Calu3 (cell line): ENCODE data around the gene TSC2. TPM values are rescaled to one million over a fixed set of nuclear protein-coding genes. Genes with fewer than 3 reads are reported as not detected.

Source experiments
- microRNA-seq: library from miRNA; unstranded; fragments of <30 nt; microRNA quantifications from one replicate; pipeline ENCODE4 v1.2.0, GENCODE V29; 2022
- total RNA-seq: library from RNA; stranded (reverse); gene quantifications from 2 replicates; pipeline ENCODE4 v1.2.3, GENCODE V29; 2022

TSC2 gene
- total RNA-seq, 1 experiment from 2014 or later, result 170 TPM

Small RNAs within 50 kb of the gene (microRNA-seq; reads per million reads assigned to microRNA genes)
- gene MIR1225 (1.1 reads per million), gene MIR3180-5 (not detected), gene MIR4516 (not detected), gene MIR6511B1 (not detected)

Other genes starting within 250 kb of the TSC2 start
- 48.0 and 48.2 TPM in 2 replicates for gene HAGH, start 221.2 kb upstream of the TSC2 start, total RNA-seq
- 33.1 and 43.3 TPM in 2 replicates for gene FAHD1, start 220.8 kb upstream of the TSC2 start, total RNA-seq
- not detected in 2 replicates for gene MEIOB, start 175.8 kb upstream of the TSC2 start, total RNA-seq
- 0.29 TPM in 1 of 2 replicates, not detected in the other for gene HS3ST6, start 129.6 kb upstream of the TSC2 start, total RNA-seq
- 20.3 and 27.1 TPM in 2 replicates for gene MSRB1, start 104.8 kb upstream of the TSC2 start, total RNA-seq
- gene RPL3L, start 93.3 kb upstream of the TSC2 start, total RNA-seq, result not detected in 2 replicates
- gene NDUFB10, start 88.4 kb upstream of the TSC2 start, total RNA-seq, result 148 and 153 TPM in 2 replicates
- gene RPS2, start 83.2 kb upstream of the TSC2 start, total RNA-seq, result 2,674 and 2,950 TPM in 2 replicates
- not detected in 2 replicates for gene RNF151, start 81.1 kb upstream of the TSC2 start, total RNA-seq
- gene TBL3, start 75.9 kb upstream of the TSC2 start, total RNA-seq, result 62.0 and 71.1 TPM in 2 replicates
- 10.1 and 11.8 TPM in 2 replicates for gene NOXO1, start 66.5 kb upstream of the TSC2 start, total RNA-seq
- 40.8 and 43.5 TPM in 2 replicates for gene GFER, start 63.8 kb upstream of the TSC2 start, total RNA-seq
- 3.6 and 3.8 TPM in 2 replicates for gene SYNGR3, start 58.0 kb upstream of the TSC2 start, total RNA-seq
- gene ZNF598, start 38.2 kb upstream of the TSC2 start, total RNA-seq, result 72.4 and 73.1 TPM in 2 replicates
- 1.5 and 4.2 TPM in 2 replicates for gene NPW, start 28.2 kb upstream of the TSC2 start, total RNA-seq
- 15.7 and 22.0 TPM in 2 replicates for gene NHERF2, start 21.1 kb upstream of the TSC2 start, total RNA-seq
- gene NTHL1, start 151 bp upstream of the TSC2 start, total RNA-seq, result 32.8 and 33.8 TPM in 2 replicates
- gene PKD1, start 87.9 kb downstream of the TSC2 start, total RNA-seq, result 82.0 and 86.0 TPM in 2 replicates
- gene RAB26, start 100.6 kb downstream of the TSC2 start, total RNA-seq, result 10.8 and 12.3 TPM in 2 replicates
- 118 and 127 TPM in 2 replicates for gene TRAF7, start 107.8 kb downstream of the TSC2 start, total RNA-seq
- 1.4 and 2.6 TPM in 2 replicates for gene CASKIN1, start 148.6 kb downstream of the TSC2 start, total RNA-seq
- gene MLST8, start 157.5 kb downstream of the TSC2 start, total RNA-seq, result 58.0 and 59.7 TPM in 2 replicates
- 15.8 and 17.3 TPM in 2 replicates for gene BRICD5, start 162.9 kb downstream of the TSC2 start, total RNA-seq
- 45.0 and 49.6 TPM in 2 replicates for gene PGP, start 166.9 kb downstream of the TSC2 start, total RNA-seq
- gene E4F1, start 175.6 kb downstream of the TSC2 start, total RNA-seq, result 35.4 and 36.5 TPM in 2 replicates
- 5.7 and 7.5 TPM in 2 replicates for gene DNASE1L2, start 188.5 kb downstream of the TSC2 start, total RNA-seq
- 85.7 and 87.5 TPM in 2 replicates for gene ECI1, start 203.6 kb downstream of the TSC2 start, total RNA-seq
- gene RNPS1, start 220.1 kb downstream of the TSC2 start, total RNA-seq, result 287 and 301 TPM in 2 replicates